ENCODE data around the gene FHOD1.

The FHOD1 gene

DNA sequence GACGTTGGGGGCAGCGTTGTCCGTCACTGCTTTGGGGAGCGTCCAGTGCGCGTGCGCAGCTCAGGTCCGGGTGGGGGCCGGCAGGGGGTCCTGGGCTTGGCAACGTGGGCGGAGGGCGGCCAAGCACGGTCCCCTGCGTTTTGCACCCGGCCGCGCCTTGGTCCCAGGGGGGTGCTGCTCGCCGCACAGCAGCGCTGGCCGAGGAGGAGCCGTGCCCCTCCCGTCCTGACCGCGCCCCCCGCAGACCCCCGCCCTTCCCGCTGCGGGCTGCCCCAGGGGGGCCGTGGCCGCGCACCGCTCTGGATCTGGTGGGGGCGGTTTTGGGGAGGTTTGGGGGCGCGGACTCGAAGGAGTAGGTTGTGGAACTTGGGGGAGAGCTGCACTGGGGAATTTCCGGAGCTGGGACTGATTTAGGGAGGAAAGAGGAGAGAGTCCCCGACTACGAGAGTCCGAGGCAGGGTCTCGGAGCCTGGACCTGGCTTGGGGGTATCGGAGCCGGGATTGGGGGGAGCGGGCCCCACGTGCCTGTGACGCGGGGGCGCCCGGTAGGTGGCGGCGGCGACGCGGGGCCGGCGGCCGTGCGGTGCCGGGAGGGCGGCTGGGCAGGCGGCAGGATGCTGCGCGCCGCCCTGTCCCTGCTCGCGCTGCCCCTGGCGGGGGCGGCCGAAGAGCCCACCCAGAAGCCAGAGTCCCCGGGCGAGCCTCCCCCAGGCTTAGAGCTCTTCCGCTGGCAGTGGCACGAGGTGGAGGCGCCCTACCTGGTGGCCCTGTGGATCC, 1.3 kb upstream of the FHOD1 start, which contains the start of gene SLC9A5 (continued):
- TF ChIP-seq ZNF311 (tag by site-specific recombination; IDR thresholded peaks at IDR 0.05; ENCODE audit: borderline replicate concordance) = no peak
- TF ChIP-seq ZNF354C (tag by site-specific recombination; IDR thresholded peaks at IDR 0.05; ENCODE audit: borderline replicate concordance, low read depth) = no peak
- TF ChIP-seq, protein P1, sequence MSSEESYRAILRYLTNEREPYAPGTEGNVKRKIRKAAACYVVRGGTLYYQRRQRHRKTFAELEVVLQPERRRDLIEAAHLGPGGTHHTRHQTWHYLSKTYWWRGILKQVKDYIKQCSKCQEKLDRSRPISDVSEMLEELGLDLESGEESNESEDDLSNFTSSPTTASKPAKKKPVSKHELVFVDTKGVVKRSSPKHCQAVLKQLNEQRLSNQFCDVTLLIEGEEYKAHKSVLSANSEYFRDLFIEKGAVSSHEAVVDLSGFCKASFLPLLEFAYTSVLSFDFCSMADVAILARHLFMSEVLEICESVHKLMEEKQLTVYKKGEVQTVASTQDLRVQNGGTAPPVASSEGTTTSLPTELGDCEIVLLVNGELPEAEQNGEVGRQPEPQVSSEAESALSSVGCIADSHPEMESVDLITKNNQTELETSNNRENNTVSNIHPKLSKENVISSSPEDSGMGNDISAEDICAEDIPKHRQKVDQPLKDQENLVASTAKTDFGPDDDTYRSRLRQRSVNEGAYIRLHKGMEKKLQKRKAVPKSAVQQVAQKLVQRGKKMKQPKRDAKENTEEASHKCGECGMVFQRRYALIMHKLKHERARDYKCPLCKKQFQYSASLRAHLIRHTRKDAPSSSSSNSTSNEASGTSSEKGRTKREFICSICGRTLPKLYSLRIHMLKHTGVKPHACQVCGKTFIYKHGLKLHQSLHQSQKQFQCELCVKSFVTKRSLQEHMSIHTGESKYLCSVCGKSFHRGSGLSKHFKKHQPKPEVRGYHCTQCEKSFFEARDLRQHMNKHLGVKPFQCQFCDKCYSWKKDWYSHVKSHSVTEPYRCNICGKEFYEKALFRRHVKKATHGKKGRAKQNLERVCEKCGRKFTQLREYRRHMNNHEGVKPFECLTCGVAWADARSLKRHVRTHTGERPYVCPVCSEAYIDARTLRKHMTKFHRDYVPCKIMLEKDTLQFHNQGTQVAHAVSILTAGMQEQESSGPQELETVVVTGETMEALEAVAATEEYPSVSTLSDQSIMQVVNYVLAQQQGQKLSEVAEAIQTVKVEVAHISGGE (tag by site-specific recombination; conservative IDR thresholded peaks at IDR 0.05; ENCODE audit: low read depth) = no peak
- no peak for TF ChIP-seq ZNF350 (tag by site-specific recombination; IDR thresholded peaks at IDR 0.05)
- TF ChIP-seq, protein P2, sequence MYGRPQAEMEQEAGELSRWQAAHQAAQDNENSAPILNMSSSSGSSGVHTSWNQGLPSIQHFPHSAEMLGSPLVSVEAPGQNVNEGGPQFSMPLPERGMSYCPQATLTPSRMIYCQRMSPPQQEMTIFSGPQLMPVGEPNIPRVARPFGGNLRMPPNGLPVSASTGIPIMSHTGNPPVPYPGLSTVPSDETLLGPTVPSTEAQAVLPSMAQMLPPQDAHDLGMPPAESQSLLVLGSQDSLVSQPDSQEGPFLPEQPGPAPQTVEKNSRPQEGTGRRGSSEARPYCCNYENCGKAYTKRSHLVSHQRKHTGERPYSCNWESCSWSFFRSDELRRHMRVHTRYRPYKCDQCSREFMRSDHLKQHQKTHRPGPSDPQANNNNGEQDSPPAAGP (tag by site-specific recombination; IDR thresholded peaks at IDR 0.05) = 0 out of 2 replicates have a peak, but pooled peaks have one; percentile 29
- TF ChIP-seq ZNF777 (tag by site-specific recombination; IDR thresholded peaks at IDR 0.05; ENCODE audit: borderline replicate concordance) = no peak
- TF ChIP-seq KLF10 (tag by site-specific recombination; IDR thresholded peaks at IDR 0.05) = peak; percentile 66
- TF ChIP-seq ZNF585B (tag by site-specific recombination; IDR thresholded peaks at IDR 0.05) = no peak
- no peak for TF ChIP-seq ZNF140 (tag by site-specific recombination; IDR thresholded peaks at IDR 0.05)
- TF ChIP-seq ZNF561 (tag by site-specific recombination; IDR thresholded peaks at IDR 0.05; ENCODE audit: borderline replicate concordance) = no peak
- no peak for TF ChIP-seq ZNF121 (tag by site-specific recombination; IDR thresholded peaks at IDR 0.05)
- TF ChIP-seq SP3 (tag by site-specific recombination; IDR thresholded peaks at IDR 0.05) = peak; percentile 22; the same call in 1 of the 2 replicates
- peak; percentile 97 for TF ChIP-seq GLIS1 (tag by site-specific recombination; IDR thresholded peaks at IDR 0.05)
- peak; percentile 73 for TF ChIP-seq ZNF423 (tag by site-specific recombination; IDR thresholded peaks at IDR 0.05)
- peak; percentile 87 for TF ChIP-seq ZIC2 (tag by site-specific recombination; IDR thresholded peaks at IDR 0.05)
- TF ChIP-seq ZNF768 (tag by site-specific recombination; IDR thresholded peaks at IDR 0.05) = no peak
- no peak for TF ChIP-seq ZNF138 (tag by site-specific recombination; IDR thresholded peaks at IDR 0.05; ENCODE audit: borderline replicate concordance)
- no peak for TF ChIP-seq GFI1B (tag by site-specific recombination; IDR thresholded peaks at IDR 0.05)
- peak; percentile 60; the same call in 1 of the 2 replicates for TF ChIP-seq ZNF76 (tag by site-specific recombination; IDR thresholded peaks at IDR 0.05; ENCODE audit: borderline replicate concordance, low read depth)
- TF ChIP-seq ZBTB7A (tag by site-specific recombination; IDR thresholded peaks at IDR 0.05; ENCODE audit: low read depth) = peak; percentile 84; the same call in 1 of the 2 replicates
- TF ChIP-seq, protein P3, sequence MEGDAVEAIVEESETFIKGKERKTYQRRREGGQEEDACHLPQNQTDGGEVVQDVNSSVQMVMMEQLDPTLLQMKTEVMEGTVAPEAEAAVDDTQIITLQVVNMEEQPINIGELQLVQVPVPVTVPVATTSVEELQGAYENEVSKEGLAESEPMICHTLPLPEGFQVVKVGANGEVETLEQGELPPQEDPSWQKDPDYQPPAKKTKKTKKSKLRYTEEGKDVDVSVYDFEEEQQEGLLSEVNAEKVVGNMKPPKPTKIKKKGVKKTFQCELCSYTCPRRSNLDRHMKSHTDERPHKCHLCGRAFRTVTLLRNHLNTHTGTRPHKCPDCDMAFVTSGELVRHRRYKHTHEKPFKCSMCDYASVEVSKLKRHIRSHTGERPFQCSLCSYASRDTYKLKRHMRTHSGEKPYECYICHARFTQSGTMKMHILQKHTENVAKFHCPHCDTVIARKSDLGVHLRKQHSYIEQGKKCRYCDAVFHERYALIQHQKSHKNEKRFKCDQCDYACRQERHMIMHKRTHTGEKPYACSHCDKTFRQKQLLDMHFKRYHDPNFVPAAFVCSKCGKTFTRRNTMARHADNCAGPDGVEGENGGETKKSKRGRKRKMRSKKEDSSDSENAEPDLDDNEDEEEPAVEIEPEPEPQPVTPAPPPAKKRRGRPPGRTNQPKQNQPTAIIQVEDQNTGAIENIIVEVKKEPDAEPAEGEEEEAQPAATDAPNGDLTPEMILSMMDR (tag by site-specific recombination; IDR thresholded peaks at IDR 0.05) = peak; percentile 53
- TF ChIP-seq KLF9 (tag by site-specific recombination; IDR thresholded peaks at IDR 0.05; ENCODE audit: low read depth) = peak; percentile 46
- TF ChIP-seq ZNF114 (tag by site-specific recombination; IDR thresholded peaks at IDR 0.05) = no peak
- TF ChIP-seq ZNF792 (tag by site-specific recombination; IDR thresholded peaks at IDR 0.05) = no peak
- TF ChIP-seq SP2 (tag by site-specific recombination; IDR thresholded peaks at IDR 0.05) = 0 out of 2 replicates have a peak, but pooled peaks have one; percentile 25
- TF ChIP-seq, protein P4, sequence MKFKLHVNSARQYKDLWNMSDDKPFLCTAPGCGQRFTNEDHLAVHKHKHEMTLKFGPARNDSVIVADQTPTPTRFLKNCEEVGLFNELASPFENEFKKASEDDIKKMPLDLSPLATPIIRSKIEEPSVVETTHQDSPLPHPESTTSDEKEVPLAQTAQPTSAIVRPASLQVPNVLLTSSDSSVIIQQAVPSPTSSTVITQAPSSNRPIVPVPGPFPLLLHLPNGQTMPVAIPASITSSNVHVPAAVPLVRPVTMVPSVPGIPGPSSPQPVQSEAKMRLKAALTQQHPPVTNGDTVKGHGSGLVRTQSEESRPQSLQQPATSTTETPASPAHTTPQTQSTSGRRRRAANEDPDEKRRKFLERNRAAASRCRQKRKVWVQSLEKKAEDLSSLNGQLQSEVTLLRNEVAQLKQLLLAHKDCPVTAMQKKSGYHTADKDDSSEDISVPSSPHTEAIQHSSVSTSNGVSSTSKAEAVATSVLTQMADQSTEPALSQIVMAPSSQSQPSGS (tag by site-specific recombination; IDR thresholded peaks at IDR 0.05; ENCODE audit: low read depth) = no peak
- TF ChIP-seq, protein P5, sequence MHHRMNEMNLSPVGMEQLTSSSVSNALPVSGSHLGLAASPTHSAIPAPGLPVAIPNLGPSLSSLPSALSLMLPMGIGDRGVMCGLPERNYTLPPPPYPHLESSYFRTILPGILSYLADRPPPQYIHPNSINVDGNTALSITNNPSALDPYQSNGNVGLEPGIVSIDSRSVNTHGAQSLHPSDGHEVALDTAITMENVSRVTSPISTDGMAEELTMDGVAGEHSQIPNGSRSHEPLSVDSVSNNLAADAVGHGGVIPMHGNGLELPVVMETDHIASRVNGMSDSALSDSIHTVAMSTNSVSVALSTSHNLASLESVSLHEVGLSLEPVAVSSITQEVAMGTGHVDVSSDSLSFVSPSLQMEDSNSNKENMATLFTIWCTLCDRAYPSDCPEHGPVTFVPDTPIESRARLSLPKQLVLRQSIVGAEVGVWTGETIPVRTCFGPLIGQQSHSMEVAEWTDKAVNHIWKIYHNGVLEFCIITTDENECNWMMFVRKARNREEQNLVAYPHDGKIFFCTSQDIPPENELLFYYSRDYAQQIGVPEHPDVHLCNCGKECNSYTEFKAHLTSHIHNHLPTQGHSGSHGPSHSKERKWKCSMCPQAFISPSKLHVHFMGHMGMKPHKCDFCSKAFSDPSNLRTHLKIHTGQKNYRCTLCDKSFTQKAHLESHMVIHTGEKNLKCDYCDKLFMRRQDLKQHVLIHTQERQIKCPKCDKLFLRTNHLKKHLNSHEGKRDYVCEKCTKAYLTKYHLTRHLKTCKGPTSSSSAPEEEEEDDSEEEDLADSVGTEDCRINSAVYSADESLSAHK (tag by site-specific recombination; IDR thresholded peaks at IDR 0.05) = no peak

Measured in HEK293 (cell line).